Panc1 (cell line): Measurements from ENCODE around the gene RUNX3. TPM values are rescaled to one million over a fixed set of nuclear protein-coding genes. Genes with fewer than 3 reads are reported as not detected.
A peak's percentile ranks its signal among the peaks of the same experiment; 100 is the strongest.

Experiments used
- ATAC-seq: fragments of 200-7000 bp; cut with Tn5 transposase; 2 replicates; pipeline ENCODE4 v1.9.1; 2020; ENCODE audit warnings: mild to moderate bottlenecking, moderate library complexity
- BruUV-seq: library from RNA; stranded (reverse); fragments of 400-500 nt; replicated peaks from 2 replicates; lab custom pipeline; 2021; lab: Mats Ljungman, UMichigan
- CTCF ChIA-PET: fragments of 300-600 bp; sonication (Branson Sonifier 250); formaldehyde crosslinking; loops from one replicate; lab custom pipeline; 2022; ENCODE audit warnings: antibody characterized with exemption; lab: Charles Lee
- POLR2A ChIA-PET: fragments of 300-600 bp; sonication (Branson Sonifier 250); formaldehyde crosslinking; loops from one replicate; lab custom pipeline; 2022; ENCODE audit warnings: antibody characterized with exemption; lab: Charles Lee
- DNase-seq: peaks from one replicate; pipeline ENCODE4 v3.0.0-alpha.2; 2010; ENCODE audit warnings: low read depth, low spot score
- H3K27ac ChIP-seq: 2 replicates; pipeline ENCODE4 v1.5.1; 2011; ENCODE audit warnings: mild to moderate bottlenecking, low read length, inconsistent platforms
- H3K27me3 ChIP-seq: fragments of 200-500 bp; sonication (Bioruptor generic); 2 replicates; pipeline ENCODE4 v1.6.0; 2014; ENCODE audit warnings: low read length, inconsistent platforms; ENCODE audit not compliant: control insufficient read depth, insufficient read depth
- H3K36me3 ChIP-seq: fragments of 200-500 bp; sonication (Bioruptor generic); 2 replicates; pipeline ENCODE4 v1.5.1; 2014; ENCODE audit warnings: inconsistent platforms, mild to moderate bottlenecking, low read length, moderate library complexity; ENCODE audit not compliant: control insufficient read depth, insufficient read depth
- H3K4me1 ChIP-seq: 2 replicates; pipeline ENCODE4 v1.5.1; 2011; ENCODE audit warnings: inconsistent platforms, mild to moderate bottlenecking, low read length, moderate library complexity; ENCODE audit not compliant: control insufficient read depth, insufficient read depth
- H3K4me3 ChIP-seq, 2 experiments: 2 replicates each; pipeline ENCODE4 v1.5.1; 2011 to 2012; ENCODE audit warnings: low read depth in 2 of 2, low read length in 2 of 2, mild to moderate bottlenecking in 2 of 2, inconsistent platforms in 1 of 2, moderate library complexity in 1 of 2
- H3K9me3 ChIP-seq: fragments of 200-500 bp; sonication (Bioruptor generic); 2 replicates; pipeline ENCODE4 v1.5.1; 2014; ENCODE audit warnings: low read depth, mild to moderate bottlenecking, inconsistent platforms, low read length, moderate library complexity; ENCODE audit not compliant: control insufficient read depth, insufficient read depth
- POLR2AphosphoS5 ChIP-seq: IDR thresholded peaks from 2 replicates; pipeline ENCODE4 v1.6.1; 2012; ENCODE audit warnings: mild to moderate bottlenecking, low read depth, low read length, moderate library complexity
- SIN3A ChIP-seq: IDR thresholded peaks from 2 replicates; pipeline ENCODE4 v1.6.1; 2012; ENCODE audit warnings: low read depth, mild to moderate bottlenecking, low read length, moderate library complexity, borderline replicate concordance; ENCODE audit not compliant: insufficient read depth
- TCF7L2 ChIP-seq: IDR thresholded peaks from 2 replicates; pipeline ENCODE4 v1.6.1; 2011; ENCODE audit warnings: mild to moderate bottlenecking, low read depth, low read length, inconsistent platforms
- in situ Hi-C: cut with HindIII; loops from 2 replicates; pipeline ENCODE4 v1.10.0; 2016; ENCODE audit warnings: low sequenced_read_pairs, low pct_unique_long_range_greater_than_20kb
- intact Hi-C: fragments of 100-400 bp; cut with micrococcal nuclease; formaldehyde crosslinking; loops from one replicate; pipeline ENCODE4 v1.10.0; 2022; ENCODE audit not compliant: unreplicated experiment
- total RNA-seq: library from RNA; stranded (reverse); gene quantifications from one replicate; pipeline ENCODE4 v1.2.1, GENCODE V29; 2021; ENCODE audit not compliant: unreplicated experiment
- TF ChIP-seq, protein P1 (sequence below), 2 experiments: IDR thresholded peaks; 2 replicates each; pipeline ENCODE4 v1.6.1; 2011 to 2012; ENCODE audit warnings: low read depth in 2 of 2, control low read depth in 1 of 2, low read length in 1 of 2, mild to moderate bottlenecking in 1 of 2, moderate library complexity in 1 of 2; ENCODE audit not compliant: insufficient read depth in 1 of 2
- TF ChIP-seq, protein P2 (sequence below): fragments of 450-650 bp; IDR thresholded peaks from 2 replicates; pipeline ENCODE4 v1.5.1; 2017; ENCODE audit warnings: mild to moderate bottlenecking

Gene RUNX3
- total RNA-seq, 1 experiment from 2014 or later: 0.10 TPM

DNA sequence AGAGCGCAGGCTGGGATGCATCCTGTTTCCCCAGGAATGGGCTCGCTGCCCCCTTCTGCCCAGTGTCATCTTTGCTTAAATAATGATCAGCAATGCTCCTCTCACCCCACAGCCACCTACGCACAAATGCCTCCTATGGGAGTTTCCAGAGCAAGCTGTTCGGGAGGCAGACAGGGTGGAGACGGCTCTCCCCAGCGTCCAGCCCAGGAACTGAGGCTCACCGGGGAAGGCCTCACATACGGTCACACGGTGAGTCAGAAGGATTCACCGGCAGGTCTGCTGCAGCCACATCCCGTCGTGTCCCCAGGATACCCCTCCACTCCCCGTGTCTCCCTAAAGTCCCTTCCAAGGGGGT lies 40.3 kb upstream of the RUNX3 start:
- Histone ChIP-seq H3K27me3 (no peaks in the 10 kb centered on the region), H3K27ac (no peak overlapping the region), H3K4me3 (no peak overlapping the region), H3K36me3 (no peaks in the 10 kb centered on the region), H3K4me1 (no peaks in the 10 kb centered on the region), H3K9me3 (peaks cover 6% of the 10 kb centered on the region; the same call in 1 of the 2 replicates)
- in situ Hi-C loops: no loop called here
- no TSS peak for BruUV-seq
- ChIA-PET CTCF (interaction anchor here (0.9 kb wide), 2 partner anchors 9 to 35 kb away, joined by 3 to 4 read pairs; no protein-coding TSS in a partner anchor), POLR2A (no interaction called here)
- ATAC-seq (peak; percentile 83), DNase-seq (no peak)
- TF ChIP-seq, protein P1, sequence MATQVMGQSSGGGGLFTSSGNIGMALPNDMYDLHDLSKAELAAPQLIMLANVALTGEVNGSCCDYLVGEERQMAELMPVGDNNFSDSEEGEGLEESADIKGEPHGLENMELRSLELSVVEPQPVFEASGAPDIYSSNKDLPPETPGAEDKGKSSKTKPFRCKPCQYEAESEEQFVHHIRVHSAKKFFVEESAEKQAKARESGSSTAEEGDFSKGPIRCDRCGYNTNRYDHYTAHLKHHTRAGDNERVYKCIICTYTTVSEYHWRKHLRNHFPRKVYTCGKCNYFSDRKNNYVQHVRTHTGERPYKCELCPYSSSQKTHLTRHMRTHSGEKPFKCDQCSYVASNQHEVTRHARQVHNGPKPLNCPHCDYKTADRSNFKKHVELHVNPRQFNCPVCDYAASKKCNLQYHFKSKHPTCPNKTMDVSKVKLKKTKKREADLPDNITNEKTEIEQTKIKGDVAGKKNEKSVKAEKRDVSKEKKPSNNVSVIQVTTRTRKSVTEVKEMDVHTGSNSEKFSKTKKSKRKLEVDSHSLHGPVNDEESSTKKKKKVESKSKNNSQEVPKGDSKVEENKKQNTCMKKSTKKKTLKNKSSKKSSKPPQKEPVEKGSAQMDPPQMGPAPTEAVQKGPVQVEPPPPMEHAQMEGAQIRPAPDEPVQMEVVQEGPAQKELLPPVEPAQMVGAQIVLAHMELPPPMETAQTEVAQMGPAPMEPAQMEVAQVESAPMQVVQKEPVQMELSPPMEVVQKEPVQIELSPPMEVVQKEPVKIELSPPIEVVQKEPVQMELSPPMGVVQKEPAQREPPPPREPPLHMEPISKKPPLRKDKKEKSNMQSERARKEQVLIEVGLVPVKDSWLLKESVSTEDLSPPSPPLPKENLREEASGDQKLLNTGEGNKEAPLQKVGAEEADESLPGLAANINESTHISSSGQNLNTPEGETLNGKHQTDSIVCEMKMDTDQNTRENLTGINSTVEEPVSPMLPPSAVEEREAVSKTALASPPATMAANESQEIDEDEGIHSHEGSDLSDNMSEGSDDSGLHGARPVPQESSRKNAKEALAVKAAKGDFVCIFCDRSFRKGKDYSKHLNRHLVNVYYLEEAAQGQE (IDR thresholded peaks at IDR 0.05; ENCODE audit: insufficient read depth in 1 of 2, low read depth in 2 of 2, low read length in 1 of 2): no peak
- TF ChIP-seq SIN3A: no peak
- no peak for TF ChIP-seq POLR2AphosphoS5
- TF ChIP-seq TCF7L2: no peak
- TF ChIP-seq, protein P2, sequence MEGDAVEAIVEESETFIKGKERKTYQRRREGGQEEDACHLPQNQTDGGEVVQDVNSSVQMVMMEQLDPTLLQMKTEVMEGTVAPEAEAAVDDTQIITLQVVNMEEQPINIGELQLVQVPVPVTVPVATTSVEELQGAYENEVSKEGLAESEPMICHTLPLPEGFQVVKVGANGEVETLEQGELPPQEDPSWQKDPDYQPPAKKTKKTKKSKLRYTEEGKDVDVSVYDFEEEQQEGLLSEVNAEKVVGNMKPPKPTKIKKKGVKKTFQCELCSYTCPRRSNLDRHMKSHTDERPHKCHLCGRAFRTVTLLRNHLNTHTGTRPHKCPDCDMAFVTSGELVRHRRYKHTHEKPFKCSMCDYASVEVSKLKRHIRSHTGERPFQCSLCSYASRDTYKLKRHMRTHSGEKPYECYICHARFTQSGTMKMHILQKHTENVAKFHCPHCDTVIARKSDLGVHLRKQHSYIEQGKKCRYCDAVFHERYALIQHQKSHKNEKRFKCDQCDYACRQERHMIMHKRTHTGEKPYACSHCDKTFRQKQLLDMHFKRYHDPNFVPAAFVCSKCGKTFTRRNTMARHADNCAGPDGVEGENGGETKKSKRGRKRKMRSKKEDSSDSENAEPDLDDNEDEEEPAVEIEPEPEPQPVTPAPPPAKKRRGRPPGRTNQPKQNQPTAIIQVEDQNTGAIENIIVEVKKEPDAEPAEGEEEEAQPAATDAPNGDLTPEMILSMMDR: no peak
- intact Hi-C loops: no loop called here

GRCh38 chr1:24969596-24970398 lies 39.7 kb upstream of the RUNX3 start:
- Histone ChIP-seq H3K36me3 (no peaks in the 10 kb centered on the region), H3K27ac (no peak overlapping the region), H3K9me3 (peaks cover 3% of the 10 kb centered on the region; the same call in 1 of the 2 replicates), H3K4me3 (no peak overlapping the region), H3K27me3 (no peaks in the 10 kb centered on the region), H3K4me1 (no peaks in the 10 kb centered on the region)
- in situ Hi-C loops: no loop called here
- ATAC-seq (peak; percentile 17; the same call in 1 of the 2 replicates), DNase-seq (no peak)
- CTCF ChIA-PET: interaction anchor here (0.6 to 0.9 kb wide), 2 partner anchors 35 to 61 kb away, joined by 3 to 5 read pairs; no protein-coding TSS in a partner anchor
- TF ChIP-seq, protein P1 (IDR thresholded peaks at IDR 0.05; ENCODE audit: insufficient read depth in 1 of 2, low read depth in 2 of 2, low read length in 1 of 2): no peak
- TF ChIP-seq SIN3A: no peak
- TF ChIP-seq POLR2AphosphoS5: no peak
- TF ChIP-seq TCF7L2: no peak
- TF ChIP-seq, protein P2: no peak
- POLR2A ChIA-PET: no interaction called here
- intact Hi-C loops: no loop called here
- no TSS peak for BruUV-seq
